AG09319 (cell line): ENCODE measurements around the gene PCBP2.

Source experiments
- DNase-seq: peaks from one replicate; pipeline ENCODE4 v3.0.0-alpha.2; 2010; ENCODE audit warnings: low read depth; ENCODE audit errors: extremely low read depth
- CTCF ChIP-seq: IDR thresholded peaks from 2 replicates; pipeline ENCODE4 v1.5.1; 2011; ENCODE audit warnings: low read depth, mild to moderate bottlenecking, inconsistent platforms, low read length, moderate library complexity

Gene PCBP2

GRCh38 chr12:53461591-53461990 lies 9.7 kb downstream of the PCBP2 start:
- TF ChIP-seq CTCF, result no peak
- DNase-seq, result no peak

- no peak for DNase-seq
- no peak for TF ChIP-seq CTCF
Observed at GRCh38 chr12:53462935-53463334, 11.0 kb downstream of the PCBP2 start.

GRCh38 chr12:53463802-53464560 lies 12.1 kb downstream of the PCBP2 start:
- no peak for TF ChIP-seq CTCF
- no peak for DNase-seq

GRCh38 chr12:53464685-53465418 lies 12.9 kb downstream of the PCBP2 start:
- no peak for TF ChIP-seq CTCF
- DNase-seq, result no peak

- no peak for DNase-seq
- no peak; the same call in 1 of the 2 replicates for TF ChIP-seq CTCF
Observed at GRCh38 chr12:53465679-53466078, 13.8 kb downstream of the PCBP2 start.

GRCh38 chr12:53466640-53467039 lies 14.7 kb downstream of the PCBP2 start:
- no peak for TF ChIP-seq CTCF

GRCh38 chr12:53467082-53467481 lies 15.2 kb downstream of the PCBP2 start:
- no peak for TF ChIP-seq CTCF
- no peak for DNase-seq

More at GRCh38 chr12:53466640-53467039, 14.7 kb downstream of the PCBP2 start:
- DNase-seq, result no peak
